Smooth muscle cell (in vitro differentiated cells): Measurements from ENCODE around the gene SNRNP70. TPM values are rescaled to one million over a fixed set of nuclear protein-coding genes. Genes with fewer than 3 reads are reported as not detected.
A peak's percentile ranks its signal among the peaks of the same experiment; 100 is the strongest.

ENCODE experiments used
- DNase-seq: peaks from one replicate; lab custom pipeline; 2025; ENCODE audit not compliant: unreplicated experiment; lab: John Stamatoyannopoulos, UW
- H2AFZ ChIP-seq: fragments of 200-600 bp; sonication (generic); 2 replicates; pipeline ENCODE4 v1.6.0; 2016; ENCODE audit warnings: antibody characterized with exemption, low read depth, mild to moderate bottlenecking
- H3F3A ChIP-seq: fragments of 200-600 bp; sonication (generic); 2 replicates; pipeline ENCODE4 v1.6.0; 2017; ENCODE audit warnings: antibody characterized with exemption, low read depth
- H3K27ac ChIP-seq: fragments of 200-600 bp; sonication (generic); 2 replicates; pipeline ENCODE4 v1.5.1; 2016; ENCODE audit warnings: low read depth, mild to moderate bottlenecking
- H3K27me3 ChIP-seq: fragments of 200-600 bp; sonication (generic); 2 replicates; pipeline ENCODE4 v1.6.1; 2016; ENCODE audit warnings: low read depth, mild to moderate bottlenecking
- H3K36me3 ChIP-seq: fragments of 200-600 bp; sonication (generic); 2 replicates; pipeline ENCODE4 v1.5.1; 2016; ENCODE audit warnings: low read depth
- H3K4me1 ChIP-seq: fragments of 200-600 bp; sonication (generic); 2 replicates; pipeline ENCODE4 v1.5.1; 2016; ENCODE audit warnings: low read depth
- H3K4me2 ChIP-seq: fragments of 200-600 bp; sonication (generic); 2 replicates; pipeline ENCODE4 v1.6.0; 2016; ENCODE audit warnings: mild to moderate bottlenecking
- H3K4me3 ChIP-seq: fragments of 200-600 bp; sonication (generic); 2 replicates; pipeline ENCODE4 v1.5.1; 2016; ENCODE audit warnings: mild to moderate bottlenecking
- H3K79me2 ChIP-seq: fragments of 200-600 bp; sonication (generic); 2 replicates; pipeline ENCODE4 v1.6.0; 2016; ENCODE audit warnings: low read depth, mild to moderate bottlenecking
- H3K9ac ChIP-seq: fragments of 200-600 bp; sonication (generic); 2 replicates; pipeline ENCODE4 v1.6.0; 2016; ENCODE audit warnings: low read depth
- H3K9me3 ChIP-seq: fragments of 200-600 bp; sonication (generic); replicated peaks from 2 replicates; pipeline ENCODE4 v1.5.1; 2016; ENCODE audit warnings: low read depth
- H4K20me1 ChIP-seq: fragments of 200-600 bp; sonication (generic); 2 replicates; pipeline ENCODE4 v1.6.0; 2016; ENCODE audit warnings: low read depth
- WGBS: methylation state at CpG from one replicate; pipeline ENCODE4 v1.1.7; 2016; ENCODE audit warnings: low lambda C conversion rate; 5-methylcytosine and 5-hydroxymethylcytosine counted together
- polyA plus RNA-seq: library from polyadenylated mRNA; unstranded; fragments of >200 nt; fragmentation: Nextera tagmentation; extraction: Ambion mirVana; gene quantifications from 2 replicates; pipeline ENCODE4 v1.2.1, GENCODE V29; 2016
- small RNA-seq: library from RNA; depleted of rRNA; stranded (forward); fragments of <200 nt; gene quantifications from one replicate; pipeline ENCODE3, GENCODE V24; 2014
- total RNA-seq: library from RNA; depleted of rRNA; stranded (reverse); fragments of >200 nt; gene quantifications from 2 replicates; pipeline ENCODE4 v1.2.3, GENCODE V29; 2014
- TF ChIP-seq, protein P1 (sequence below): fragments of 200-600 bp; sonication (generic); IDR thresholded peaks from 2 replicates; pipeline ENCODE4 v1.5.1; 2017; ENCODE audit warnings: borderline replicate concordance, mild to moderate bottlenecking, antibody characterized with exemption; ENCODE audit not compliant: insufficient read depth, poor library complexity, severe bottlenecking

SNRNP70 gene
- total and polyA plus RNA-seq, 2 experiments from 2014 or later, result 200 to 206 TPM

DNA sequence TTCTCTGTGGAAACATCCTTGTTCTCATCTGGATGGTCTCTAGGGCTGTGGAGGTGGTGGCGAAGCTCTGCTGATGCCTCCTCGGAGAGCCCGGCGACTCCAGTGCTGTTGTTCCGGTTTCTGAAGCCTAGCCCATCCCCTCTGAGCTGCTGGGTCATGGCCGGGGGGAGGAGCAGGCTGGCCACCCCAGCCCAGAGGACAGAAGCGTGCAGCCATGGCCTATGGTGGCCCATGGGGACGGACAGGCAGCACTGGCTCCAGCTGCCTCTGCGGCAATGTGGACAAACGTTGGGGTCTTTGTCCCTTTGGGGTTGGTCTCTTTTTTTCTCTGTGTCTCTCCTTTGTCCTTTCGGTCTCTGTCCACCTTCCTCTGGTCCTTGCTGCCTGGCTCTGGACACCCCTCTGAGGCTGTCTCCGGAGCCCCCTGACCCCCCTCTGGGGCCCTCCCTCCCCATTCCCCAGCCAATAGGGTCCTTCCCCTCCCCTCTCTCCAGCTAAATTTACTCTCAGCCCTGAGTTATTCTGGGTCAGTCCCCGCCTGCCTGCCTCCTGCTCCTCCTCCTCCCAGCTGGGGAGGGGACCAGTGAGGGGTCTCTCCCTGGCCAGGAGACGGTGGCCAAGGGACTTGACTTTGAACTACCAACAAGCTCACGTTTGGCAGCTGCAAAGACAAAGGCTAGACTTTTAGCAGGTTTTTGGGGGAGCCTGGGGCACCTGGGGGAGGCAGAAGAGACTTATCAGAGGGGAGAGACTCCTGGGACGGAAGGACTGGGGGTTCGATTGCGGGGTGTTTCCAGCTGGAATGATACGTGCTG, 70.0 kb downstream of the SNRNP70 start, which contains the start of gene HRC:
Gene HRC (minus strand): TSS at position 392 of the 815 bp plus-strand sequence. CDS start 159 bp downstream, at position 233.
- no peak within 1 kb of the TSS for H3K4me2 ChIP-seq

DNA sequence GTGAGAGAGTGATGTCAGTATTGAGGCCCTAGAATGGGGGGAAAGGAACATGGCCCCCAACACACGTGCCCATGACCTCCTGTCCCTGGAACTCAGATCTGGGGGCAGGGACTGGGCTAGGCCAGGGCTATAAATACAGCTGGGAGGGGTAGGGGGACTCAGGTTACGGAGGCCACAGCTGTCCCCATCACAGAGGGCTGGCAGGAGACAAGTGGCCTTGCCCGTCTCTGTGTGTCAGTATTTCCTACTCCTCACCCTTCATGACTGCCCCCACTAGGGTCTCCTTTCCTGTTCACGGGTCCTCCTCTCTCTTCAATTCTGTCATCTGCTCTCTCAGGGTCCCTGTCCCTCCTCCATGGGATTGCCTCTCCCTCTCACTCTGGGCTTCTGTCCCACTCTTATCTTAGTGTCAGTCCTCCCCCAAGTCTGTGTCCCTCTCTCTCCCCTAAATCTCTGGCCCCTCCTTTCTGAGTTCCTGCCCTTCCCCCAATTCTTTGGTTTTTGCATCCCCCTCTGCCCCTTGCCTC, 70.6 kb downstream of the SNRNP70 start:
- Histone ChIP-seq H3K4me1 (peaks cover 12% of the 10 kb centered on the region), H3K9me3 (no peaks in the 10 kb centered on the region), H4K20me1 (peaks cover 12% of the 10 kb centered on the region), H3K36me3 (no peaks in the 10 kb centered on the region), H3K79me2 (peaks cover 11% of the 10 kb centered on the region), H3K4me2 (no peak overlapping the region), H2AFZ (no peak overlapping the region), H3K9ac (no peak overlapping the region), H3F3A (peaks cover 6% of the 10 kb centered on the region), H3K4me3 (no peak overlapping the region), H3K27ac (no peak overlapping the region), H3K27me3 (no peaks in the 10 kb centered on the region)
- DNase-seq, result no peak
- TF ChIP-seq, protein P1, sequence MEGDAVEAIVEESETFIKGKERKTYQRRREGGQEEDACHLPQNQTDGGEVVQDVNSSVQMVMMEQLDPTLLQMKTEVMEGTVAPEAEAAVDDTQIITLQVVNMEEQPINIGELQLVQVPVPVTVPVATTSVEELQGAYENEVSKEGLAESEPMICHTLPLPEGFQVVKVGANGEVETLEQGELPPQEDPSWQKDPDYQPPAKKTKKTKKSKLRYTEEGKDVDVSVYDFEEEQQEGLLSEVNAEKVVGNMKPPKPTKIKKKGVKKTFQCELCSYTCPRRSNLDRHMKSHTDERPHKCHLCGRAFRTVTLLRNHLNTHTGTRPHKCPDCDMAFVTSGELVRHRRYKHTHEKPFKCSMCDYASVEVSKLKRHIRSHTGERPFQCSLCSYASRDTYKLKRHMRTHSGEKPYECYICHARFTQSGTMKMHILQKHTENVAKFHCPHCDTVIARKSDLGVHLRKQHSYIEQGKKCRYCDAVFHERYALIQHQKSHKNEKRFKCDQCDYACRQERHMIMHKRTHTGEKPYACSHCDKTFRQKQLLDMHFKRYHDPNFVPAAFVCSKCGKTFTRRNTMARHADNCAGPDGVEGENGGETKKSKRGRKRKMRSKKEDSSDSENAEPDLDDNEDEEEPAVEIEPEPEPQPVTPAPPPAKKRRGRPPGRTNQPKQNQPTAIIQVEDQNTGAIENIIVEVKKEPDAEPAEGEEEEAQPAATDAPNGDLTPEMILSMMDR, result no peak
- WGBS, result 35% methylated on average over 4 of the region's 4 CpGs

More for the DNA sequence above, 70.0 kb downstream of the SNRNP70 start, which contains the start of gene HRC:
- peaks cover 11% of the 10 kb centered on the region for H3K79me2 ChIP-seq
- H3K9ac ChIP-seq, result no peak within 1 kb of the TSS
- no peak within 1 kb of the TSS for H2AFZ ChIP-seq
- H3K27ac ChIP-seq, result no peak within 1 kb of the TSS
- peaks cover 7% of the 10 kb centered on the region for H4K20me1 ChIP-seq
- no peak for DNase-seq
- no peaks in the 10 kb centered on the region for H3K27me3 ChIP-seq
- TF ChIP-seq, protein P1, result no peak
- no peaks in the 10 kb centered on the region for H3K9me3 ChIP-seq
- no peak within 1 kb of the TSS for H3K4me3 ChIP-seq
- no peaks in the 10 kb centered on the region for H3K36me3 ChIP-seq
- peaks cover 6% of the 10 kb centered on the region for H3F3A ChIP-seq
- WGBS, result 80% methylated on average over 17 of the region's 19 CpGs
- peaks cover 15% of the 10 kb centered on the region for H3K4me1 ChIP-seq

DNA sequence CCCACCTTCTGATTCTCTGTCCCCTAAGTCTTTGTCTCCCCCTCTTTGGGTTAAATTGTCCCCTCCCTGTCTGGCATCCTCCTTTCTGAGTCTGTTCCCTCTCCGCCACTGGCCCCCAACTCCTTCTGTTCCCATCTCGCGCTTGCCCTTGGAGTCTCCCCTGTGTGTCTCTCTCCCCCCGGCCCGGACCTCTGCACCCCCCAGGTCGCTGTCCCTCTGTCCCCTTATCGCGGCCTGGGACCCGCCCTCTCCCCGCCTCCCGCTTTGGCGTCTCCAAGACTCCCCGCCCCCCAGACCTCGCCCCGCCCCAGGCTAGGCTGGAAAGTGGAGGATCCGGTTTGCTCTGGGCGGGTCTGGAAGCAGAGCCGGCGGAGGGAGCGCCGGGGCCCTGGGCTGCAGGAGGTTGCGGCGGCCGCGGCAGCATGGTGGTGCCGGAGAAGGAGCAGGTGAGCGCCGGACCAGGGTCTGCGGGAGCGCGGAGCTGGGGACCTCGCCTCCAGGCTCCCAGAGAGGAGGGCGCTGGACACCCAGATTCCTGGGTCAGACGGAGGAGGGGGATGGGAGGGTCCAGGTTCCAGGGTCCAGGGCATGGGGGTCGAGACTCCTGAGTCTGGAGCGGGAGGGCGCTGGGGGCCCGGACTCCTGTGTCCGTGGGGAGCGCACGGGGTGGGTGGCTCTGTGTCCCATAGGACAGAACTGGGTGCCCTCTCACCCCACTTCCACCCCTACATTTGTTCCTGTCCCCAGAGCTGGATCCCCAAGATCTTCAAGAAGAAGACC, 72.4 kb downstream of the SNRNP70 start, which contains the start of gene TRPM4:
Gene TRPM4 (plus strand): TSS at position 348 of the 780 bp plus-strand sequence. CDS start 75 bp downstream, at position 423.
- DNase-seq, result peak; percentile 73
- Histone ChIP-seq H3K4me2 (peak within 1 kb of the TSS; percentile 99), H3K4me1 (peaks cover 4% of the 10 kb centered on the region), H3K9me3 (no peaks in the 10 kb centered on the region), H3K36me3 (no peaks in the 10 kb centered on the region), H3F3A (no peaks in the 10 kb centered on the region), H3K27ac (no peak within 1 kb of the TSS), H3K9ac (peak within 1 kb of the TSS; percentile 68), H3K79me2 (peaks cover 11% of the 10 kb centered on the region), H4K20me1 (peaks cover 14% of the 10 kb centered on the region), H3K4me3 (peak within 1 kb of the TSS; percentile 93), H3K27me3 (no peaks in the 10 kb centered on the region), H2AFZ (peak within 1 kb of the TSS; percentile 63)
- 0% methylated on average over 29 of the region's 41 CpGs for WGBS
- TF ChIP-seq, protein P1, result no peak

Small RNAs within 50 kb of the gene (small RNA-seq; reads per million reads assigned to genes)
- gene RN7SL708P, result not detected

Other genes with a start within 250 kb of the SNRNP70 start
- gene HSD17B14, start 249.0 kb upstream of the SNRNP70 start, total RNA-seq, result 14.8 and 19.3 TPM in 2 replicates
- 16.4 and 16.9 TPM in 2 replicates for gene HSD17B14, start 249.0 kb upstream of the SNRNP70 start, polyA plus RNA-seq
- 2.6 and 4.4 TPM in 2 replicates for gene PLEKHA4, start 216.8 kb upstream of the SNRNP70 start, total RNA-seq
- gene PLEKHA4, start 216.8 kb upstream of the SNRNP70 start, polyA plus RNA-seq, result 32.6 and 39.2 TPM in 2 replicates
- gene PPP1R15A, start 213.0 kb upstream of the SNRNP70 start, total RNA-seq, result 88.5 and 99.3 TPM in 2 replicates
- 339 and 357 TPM in 2 replicates for gene PPP1R15A, start 213.0 kb upstream of the SNRNP70 start, polyA plus RNA-seq
- 0.18 TPM in 1 of 2 replicates, not detected in the other for gene TULP2, start 186.7 kb upstream of the SNRNP70 start, total RNA-seq
- gene TULP2, start 186.7 kb upstream of the SNRNP70 start, polyA plus RNA-seq, result 1.2 and 1.8 TPM in 2 replicates
- gene NUCB1, start 185.1 kb upstream of the SNRNP70 start, total RNA-seq, result 146 and 221 TPM in 2 replicates
- gene NUCB1, start 185.1 kb upstream of the SNRNP70 start, polyA plus RNA-seq, result 292 and 329 TPM in 2 replicates
- 0.27 TPM in 1 of 2 replicates, not detected in the other for gene DHDH, start 151.8 kb upstream of the SNRNP70 start, total RNA-seq
- 0.87 and 1.0 TPM in 2 replicates for gene DHDH, start 151.8 kb upstream of the SNRNP70 start, polyA plus RNA-seq
- gene BAX, start 130.6 kb upstream of the SNRNP70 start, total RNA-seq, result 42.8 and 124 TPM in 2 replicates
- gene BAX, start 130.6 kb upstream of the SNRNP70 start, polyA plus RNA-seq, result 153 and 185 TPM in 2 replicates
- 5,371 and 5,904 TPM in 2 replicates for gene FTL, start 120.1 kb upstream of the SNRNP70 start, total RNA-seq
- 11,768 and 12,053 TPM in 2 replicates for gene FTL, start 120.1 kb upstream of the SNRNP70 start, polyA plus RNA-seq
- gene GYS1, start 92.1 kb upstream of the SNRNP70 start, total RNA-seq, result 40.8 and 58.1 TPM in 2 replicates
- gene GYS1, start 92.1 kb upstream of the SNRNP70 start, polyA plus RNA-seq, result 75.2 and 82.6 TPM in 2 replicates
- 74.3 and 89.4 TPM in 2 replicates for gene RUVBL2, start 91.6 kb upstream of the SNRNP70 start, total RNA-seq
- 117 and 123 TPM in 2 replicates for gene RUVBL2, start 91.6 kb upstream of the SNRNP70 start, polyA plus RNA-seq
- not detected in 2 replicates for gene LHB, start 68.4 kb upstream of the SNRNP70 start, total RNA-seq
- gene LHB, start 68.4 kb upstream of the SNRNP70 start, polyA plus RNA-seq, result 0.39 TPM in 1 of 2 replicates, not detected in the other
- not detected in 2 replicates for gene CGB3, start 61.1 kb upstream of the SNRNP70 start, total RNA-seq
- gene CGB3, start 61.1 kb upstream of the SNRNP70 start, polyA plus RNA-seq, result 0.45 and 1.8 TPM in 2 replicates
- gene CGB2, start 53.6 kb upstream of the SNRNP70 start, total RNA-seq, result 2.3 TPM in 1 of 2 replicates, not detected in the other
- gene CGB2, start 53.6 kb upstream of the SNRNP70 start, polyA plus RNA-seq, result 1.3 TPM in 1 of 2 replicates, not detected in the other
- gene CGB1, start 48.6 kb upstream of the SNRNP70 start, total RNA-seq, result not detected in 2 replicates
- not detected in 2 replicates for gene CGB1, start 48.6 kb upstream of the SNRNP70 start, polyA plus RNA-seq
- 2.5 TPM in 1 of 2 replicates, not detected in the other for gene CGB5, start 41.6 kb upstream of the SNRNP70 start, total RNA-seq
- gene CGB5, start 41.6 kb upstream of the SNRNP70 start, polyA plus RNA-seq, result 2.0 and 3.4 TPM in 2 replicates
- gene CGB8, start 36.3 kb upstream of the SNRNP70 start, total RNA-seq, result not detected in 2 replicates
- 1.0 and 7.4 TPM in 2 replicates for gene CGB8, start 36.3 kb upstream of the SNRNP70 start, polyA plus RNA-seq
- 1.3 and 2.0 TPM in 2 replicates for gene CGB7, start 27.7 kb upstream of the SNRNP70 start, total RNA-seq
- 2.5 and 7.6 TPM in 2 replicates for gene CGB7, start 27.7 kb upstream of the SNRNP70 start, polyA plus RNA-seq
- 1.2 and 1.8 TPM in 2 replicates for gene NTF4, start 20.6 kb upstream of the SNRNP70 start, total RNA-seq
- 1.4 and 7.8 TPM in 2 replicates for gene NTF4, start 20.6 kb upstream of the SNRNP70 start, polyA plus RNA-seq
- gene KCNA7, start 12.8 kb upstream of the SNRNP70 start, total RNA-seq, result not detected in 2 replicates
- 0.08 and 0.18 TPM in 2 replicates for gene KCNA7, start 12.8 kb upstream of the SNRNP70 start, polyA plus RNA-seq
- gene LIN7B, start 28.9 kb downstream of the SNRNP70 start, total RNA-seq, result 11.7 and 16.5 TPM in 2 replicates
- gene LIN7B, start 28.9 kb downstream of the SNRNP70 start, polyA plus RNA-seq, result 24.7 and 30.7 TPM in 2 replicates
- 0.54 and 2.9 TPM in 2 replicates for gene C19orf73, start 33.7 kb downstream of the SNRNP70 start, total RNA-seq
- 0.74 and 1.7 TPM in 2 replicates for gene C19orf73, start 33.7 kb downstream of the SNRNP70 start, polyA plus RNA-seq
- gene PPFIA3, start 34.1 kb downstream of the SNRNP70 start, total RNA-seq, result 3.2 and 10.9 TPM in 2 replicates
- 16.3 and 20.3 TPM in 2 replicates for gene PPFIA3, start 34.1 kb downstream of the SNRNP70 start, polyA plus RNA-seq
- gene HRC, start 69.9 kb downstream of the SNRNP70 start, total RNA-seq, result 1.1 TPM in 1 of 2 replicates, not detected in the other
- 0.06 and 0.84 TPM in 2 replicates for gene HRC, start 69.9 kb downstream of the SNRNP70 start, polyA plus RNA-seq
- 15.0 and 27.7 TPM in 2 replicates for gene TRPM4, start 72.3 kb downstream of the SNRNP70 start, total RNA-seq
- gene TRPM4, start 72.3 kb downstream of the SNRNP70 start, polyA plus RNA-seq, result 32.1 and 47.0 TPM in 2 replicates
- gene SLC6A16, start 239.7 kb downstream of the SNRNP70 start, total RNA-seq, result 0.63 and 1.4 TPM in 2 replicates
- 2.3 and 2.8 TPM in 2 replicates for gene SLC6A16, start 239.7 kb downstream of the SNRNP70 start, polyA plus RNA-seq
- gene CD37, start 250.0 kb downstream of the SNRNP70 start, total RNA-seq, result not detected in 2 replicates
- gene CD37, start 250.0 kb downstream of the SNRNP70 start, polyA plus RNA-seq, result 7.0 and 8.8 TPM in 2 replicates